Sigmoid colon (tissue), 4 donors: ENCODE measurements around the gene PLCD3.

ENCODE experiments used
- CTCF ChIP-seq, 4 experiments: fragments of 450-650 bp in 3 of 4; fragments of 200-600 bp in 1 of 4; IDR thresholded peaks; one replicate each; pipeline ENCODE4 v1.5.1; 2016 to 2019; ENCODE audit warnings: antibody characterized with exemption in 4 of 4, mild to moderate bottlenecking in 3 of 4, moderate library complexity in 2 of 4
- POLR2A ChIP-seq, 2 donors: fragments of 450-650 bp; IDR thresholded peaks; one replicate each; pipeline ENCODE4 v1.6.1; 2016; ENCODE audit warnings: antibody characterized with exemption in 2 of 2, mild to moderate bottlenecking in 2 of 2, moderate library complexity in 2 of 2
- POLR2AphosphoS5 ChIP-seq, 4 donors: sonication (generic); formaldehyde crosslinking; IDR thresholded peaks; one replicate each; pipeline ENCODE4 v1.6.1; 2017; ENCODE audit warnings: antibody characterized with exemption in 4 of 4

GRCh38 chr17:45070001-45070400 is 62.3 kb downstream of the PLCD3 start:
- TF ChIP-seq CTCF (IDR thresholded peaks at IDR 0.05): no peak
- TF ChIP-seq POLR2AphosphoS5 (IDR thresholded peaks at IDR 0.05): no peak
- no peak for TF ChIP-seq POLR2A (IDR thresholded peaks at IDR 0.05)
